Keratinocyte (primary cell): ENCODE data around the gene SLC26A2. TPM values are rescaled to one million over a fixed set of nuclear protein-coding genes. Genes with fewer than 3 reads are reported as not detected.

ENCODE experiments used
- DNase-seq: peaks from one replicate; pipeline ENCODE4 v3.0.0-alpha.2; 2011; ENCODE audit warnings: low read depth, missing footprints, low spot score
- FAIRE-seq: peaks from 2 replicates; lab custom pipeline; 2011; peaks lifted over from hg19 to GRCh38; lab: Jason Lieb, UNC
- H2AFZ ChIP-seq: 2 replicates; pipeline ENCODE4 v1.6.0; 2012; ENCODE audit warnings: low read length, control low read depth, inconsistent platforms; ENCODE audit not compliant: control insufficient read depth
- H3K27ac ChIP-seq: 2 replicates; pipeline ENCODE4 v1.5.1; 2011; ENCODE audit warnings: low read length; ENCODE audit not compliant: control insufficient read depth, insufficient read depth
- H3K27me3 ChIP-seq: 3 replicates; pipeline ENCODE4 v1.6.0; 2011; ENCODE audit warnings: low read length; ENCODE audit not compliant: control insufficient read depth, insufficient read depth; ENCODE audit errors: extremely low read depth
- H3K36me3 ChIP-seq, 2 experiments: 2 replicates in 1 of 2; 3 replicates in 1 of 2; pipeline ENCODE4 v1.5.1; 2011; ENCODE audit warnings: low read length in 2 of 2, mild to moderate bottlenecking in 1 of 2; ENCODE audit not compliant: control insufficient read depth in 2 of 2, insufficient read depth in 2 of 2; ENCODE audit errors: extremely low read depth in 1 of 2
- H3K4me1 ChIP-seq: 3 replicates; pipeline ENCODE4 v1.5.1; 2011; ENCODE audit warnings: low read length; ENCODE audit not compliant: control insufficient read depth, insufficient read depth; ENCODE audit errors: extremely low read depth
- H3K4me2 ChIP-seq: 3 replicates; pipeline ENCODE4 v1.6.0; 2011; ENCODE audit warnings: low read depth, low read length; ENCODE audit not compliant: control insufficient read depth, insufficient read depth; ENCODE audit errors: extremely low read depth
- H3K4me3 ChIP-seq, 3 experiments: fragments of 200-600 bp in 1 of 3; sonication (generic) in 1 of 3; 2 replicates in 2 of 3; 3 replicates in 1 of 3; pipeline ENCODE4 v1.5.1; 2011 to 2016; ENCODE audit warnings: low read length in 3 of 3, mild to moderate bottlenecking in 3 of 3, control low read depth in 2 of 3, inconsistent platforms in 1 of 3, low read depth in 1 of 3, mixed read lengths in 1 of 3, mixed run types in 1 of 3, moderate library complexity in 1 of 3; ENCODE audit not compliant: control insufficient read depth in 2 of 3, insufficient read depth in 2 of 3; ENCODE audit errors: extremely low read depth in 1 of 3
- H3K79me2 ChIP-seq: 2 replicates; pipeline ENCODE4 v1.6.0; 2012; ENCODE audit warnings: low read length; ENCODE audit not compliant: control insufficient read depth, insufficient read depth
- H3K9ac ChIP-seq: 3 replicates; pipeline ENCODE4 v1.6.0; 2011; ENCODE audit warnings: low read length; ENCODE audit not compliant: control insufficient read depth, insufficient read depth; ENCODE audit errors: extremely low read depth
- H3K9me1 ChIP-seq: 3 replicates; pipeline ENCODE4 v1.6.0; 2011; ENCODE audit warnings: low read length; ENCODE audit not compliant: control insufficient read depth, insufficient read depth; ENCODE audit errors: extremely low read depth
- H3K9me3 ChIP-seq: 2 replicates; pipeline ENCODE4 v1.5.1; 2012; ENCODE audit warnings: low read depth, low read length; ENCODE audit not compliant: control insufficient read depth
- H4K20me1 ChIP-seq: 3 replicates; pipeline ENCODE4 v1.6.0; 2011; ENCODE audit warnings: low read length; ENCODE audit not compliant: control insufficient read depth, insufficient read depth; ENCODE audit errors: extremely low read depth
- CTCF ChIP-seq, 3 experiments: IDR thresholded peaks in 1 of 3; conservative IDR thresholded peaks in 1 of 3; optimal IDR thresholded peaks in 1 of 3; 2 replicates in 2 of 3; 3 replicates in 1 of 3; pipeline versions ENCODE3 to v1.5.1; 2011; ENCODE audit warnings: low read length in 3 of 3, mild to moderate bottlenecking in 3 of 3, moderate library complexity in 2 of 3, control low read depth in 1 of 3, inconsistent platforms in 1 of 3; ENCODE audit not compliant: insufficient read depth in 2 of 3; ENCODE audit errors: extremely low read depth in 1 of 3
- EZH2 ChIP-seq: IDR thresholded peaks from one replicate; pipeline ENCODE4 v1.6.1; 2012; ENCODE audit warnings: inconsistent platforms, mild to moderate bottlenecking, low read length, moderate library complexity
- dilution Hi-C: fragments of 300-500 bp; cut with MboI; formaldehyde crosslinking; loops from one replicate; pipeline ENCODE4 v1.7.0; 2020; ENCODE audit warnings: low sequenced_read_pairs; ENCODE audit not compliant: extremely low pct_ligation_motif_present
- polyA plus RNA-seq, 5 experiments: library from polyadenylated mRNA; depleted of rRNA in 3 of 5; stranded (reverse) in 3 of 5; stranded (forward) in 1 of 5; unstranded in 1 of 5; fragments of >200 nt; gene quantifications; 1 replicate in 1 of 5; 2 replicates in 3 of 5; 3 replicates in 1 of 5; pipeline versions ENCODE4 v1.2.1 to v1.2.3, GENCODE V29; 2011 to 2012; ENCODE audit warnings: missing spikeins in 2 of 5, low read depth in 1 of 5, low replicate concordance in 1 of 5

SLC26A2 gene
- polyA plus RNA-seq, 1 donor (not counting 4 experiments of a cell fraction or from before 2014, with no cell fraction given) = 10.3 TPM

- dilution Hi-C loops = no loop called here
- Histone ChIP-seq H3K4me3 (no peak overlapping the region), H3K4me1 (peaks cover 25% of the 10 kb centered on the region), H3K36me3 (no peaks in the 10 kb centered on the region), H3K4me2 (no peak overlapping the region), H3K27me3 (no peaks in the 10 kb centered on the region), H3K79me2 (no peaks in the 10 kb centered on the region), H3K9ac (no peak overlapping the region), H2AFZ (no peak overlapping the region), H3K9me3 (no peaks in the 10 kb centered on the region), H3K27ac (no peak overlapping the region), H3K9me1 (no peaks in the 10 kb centered on the region), H4K20me1 (no peaks in the 10 kb centered on the region)
- no peak for DNase-seq
- no peak for FAIRE-seq
- no peak for TF ChIP-seq CTCF (optimal IDR thresholded peaks at IDR 0.05 in 1 of 3, IDR thresholded peaks at IDR 0.05 in 1 of 3, conservative IDR thresholded peaks at IDR 0.05 in 1 of 3; ENCODE audit: extremely low read depth in 1 of 3, insufficient read depth in 2 of 3, low read length in 3 of 3)
- no peak for TF ChIP-seq EZH2
These were observed 48.2 kb upstream of the SLC26A2 start for GRCh38 chr5:149912226-149912871.

- no peaks in the 10 kb centered on the region for H3K27me3 ChIP-seq
- no peak overlapping the region for H3K4me3 ChIP-seq
- H3K9me3 ChIP-seq = no peaks in the 10 kb centered on the region
- H3K79me2 ChIP-seq = no peaks in the 10 kb centered on the region
- no peak overlapping the region for H3K9ac ChIP-seq
- H4K20me1 ChIP-seq = no peaks in the 10 kb centered on the region
- peak; percentile 48 for FAIRE-seq
- H3K9me1 ChIP-seq = no peaks in the 10 kb centered on the region
- dilution Hi-C loops = no loop called here
- no peaks in the 10 kb centered on the region for H3K36me3 ChIP-seq
- TF ChIP-seq EZH2 (no peak), CTCF (optimal IDR thresholded peaks at IDR 0.05 in 1 of 3, IDR thresholded peaks at IDR 0.05 in 1 of 3, conservative IDR thresholded peaks at IDR 0.05 in 1 of 3; ENCODE audit: extremely low read depth in 1 of 3, insufficient read depth in 2 of 3, low read length in 3 of 3) (no peak)
- peaks cover 27% of the 10 kb centered on the region for H3K4me1 ChIP-seq
- no peak for DNase-seq
- no peak overlapping the region for H2AFZ ChIP-seq
- no peak overlapping the region for H3K27ac ChIP-seq
- no peak overlapping the region for H3K4me2 ChIP-seq
These were observed 46.8 kb upstream of the SLC26A2 start for GRCh38 chr5:149913436-149914419.
